Panc1 (cell line): ENCODE results near the gene ADAMTSL3. TPM values are rescaled to one million over a fixed set of nuclear protein-coding genes. Genes with fewer than 3 reads are reported as not detected.

Experiments used
- ATAC-seq: fragments of 200-7000 bp; cut with Tn5 transposase; 2 replicates; pipeline ENCODE4 v1.9.1; 2020; ENCODE audit warnings: mild to moderate bottlenecking, moderate library complexity
- BruUV-seq: library from RNA; stranded (reverse); fragments of 400-500 nt; replicated peaks from 2 replicates; lab custom pipeline; 2021; lab: Mats Ljungman, UMichigan
- CTCF ChIA-PET: fragments of 300-600 bp; sonication (Branson Sonifier 250); formaldehyde crosslinking; loops from one replicate; lab custom pipeline; 2022; ENCODE audit warnings: antibody characterized with exemption; lab: Charles Lee
- POLR2A ChIA-PET: fragments of 300-600 bp; sonication (Branson Sonifier 250); formaldehyde crosslinking; loops from one replicate; lab custom pipeline; 2022; ENCODE audit warnings: antibody characterized with exemption; lab: Charles Lee
- DNase-seq: peaks from one replicate; pipeline ENCODE4 v3.0.0-alpha.2; 2010; ENCODE audit warnings: low read depth, low spot score
- H3K27ac ChIP-seq: 2 replicates; pipeline ENCODE4 v1.5.1; 2011; ENCODE audit warnings: mild to moderate bottlenecking, low read length, inconsistent platforms
- H3K27me3 ChIP-seq: fragments of 200-500 bp; sonication (Bioruptor generic); 2 replicates; pipeline ENCODE4 v1.6.0; 2014; ENCODE audit warnings: low read length, inconsistent platforms; ENCODE audit not compliant: control insufficient read depth, insufficient read depth
- H3K36me3 ChIP-seq: fragments of 200-500 bp; sonication (Bioruptor generic); 2 replicates; pipeline ENCODE4 v1.5.1; 2014; ENCODE audit warnings: inconsistent platforms, mild to moderate bottlenecking, low read length, moderate library complexity; ENCODE audit not compliant: control insufficient read depth, insufficient read depth
- H3K4me1 ChIP-seq: 2 replicates; pipeline ENCODE4 v1.5.1; 2011; ENCODE audit warnings: inconsistent platforms, mild to moderate bottlenecking, low read length, moderate library complexity; ENCODE audit not compliant: control insufficient read depth, insufficient read depth
- H3K4me3 ChIP-seq, 2 experiments: 2 replicates each; pipeline ENCODE4 v1.5.1; 2011 to 2012; ENCODE audit warnings: low read depth in 2 of 2, low read length in 2 of 2, mild to moderate bottlenecking in 2 of 2, inconsistent platforms in 1 of 2, moderate library complexity in 1 of 2
- H3K9me3 ChIP-seq: fragments of 200-500 bp; sonication (Bioruptor generic); 2 replicates; pipeline ENCODE4 v1.5.1; 2014; ENCODE audit warnings: low read depth, mild to moderate bottlenecking, inconsistent platforms, low read length, moderate library complexity; ENCODE audit not compliant: control insufficient read depth, insufficient read depth
- POLR2AphosphoS5 ChIP-seq: IDR thresholded peaks from 2 replicates; pipeline ENCODE4 v1.6.1; 2012; ENCODE audit warnings: mild to moderate bottlenecking, low read depth, low read length, moderate library complexity
- SIN3A ChIP-seq: IDR thresholded peaks from 2 replicates; pipeline ENCODE4 v1.6.1; 2012; ENCODE audit warnings: low read depth, mild to moderate bottlenecking, low read length, moderate library complexity, borderline replicate concordance; ENCODE audit not compliant: insufficient read depth
- TCF7L2 ChIP-seq: IDR thresholded peaks from 2 replicates; pipeline ENCODE4 v1.6.1; 2011; ENCODE audit warnings: mild to moderate bottlenecking, low read depth, low read length, inconsistent platforms
- in situ Hi-C: cut with HindIII; loops from 2 replicates; pipeline ENCODE4 v1.10.0; 2016; ENCODE audit warnings: low sequenced_read_pairs, low pct_unique_long_range_greater_than_20kb
- intact Hi-C: fragments of 100-400 bp; cut with micrococcal nuclease; formaldehyde crosslinking; loops from one replicate; pipeline ENCODE4 v1.10.0; 2022; ENCODE audit not compliant: unreplicated experiment
- total RNA-seq: library from RNA; stranded (reverse); gene quantifications from one replicate; pipeline ENCODE4 v1.2.1, GENCODE V29; 2021; ENCODE audit not compliant: unreplicated experiment
- TF ChIP-seq, protein P1 (sequence below), 2 experiments: IDR thresholded peaks; 2 replicates each; pipeline ENCODE4 v1.6.1; 2011 to 2012; ENCODE audit warnings: low read depth in 2 of 2, control low read depth in 1 of 2, low read length in 1 of 2, mild to moderate bottlenecking in 1 of 2, moderate library complexity in 1 of 2; ENCODE audit not compliant: insufficient read depth in 1 of 2
- TF ChIP-seq, protein P2 (sequence below): fragments of 450-650 bp; IDR thresholded peaks from 2 replicates; pipeline ENCODE4 v1.5.1; 2017; ENCODE audit warnings: mild to moderate bottlenecking

Gene ADAMTSL3
- total RNA-seq, 1 experiment from 2014 or later, result not detected

DNA sequence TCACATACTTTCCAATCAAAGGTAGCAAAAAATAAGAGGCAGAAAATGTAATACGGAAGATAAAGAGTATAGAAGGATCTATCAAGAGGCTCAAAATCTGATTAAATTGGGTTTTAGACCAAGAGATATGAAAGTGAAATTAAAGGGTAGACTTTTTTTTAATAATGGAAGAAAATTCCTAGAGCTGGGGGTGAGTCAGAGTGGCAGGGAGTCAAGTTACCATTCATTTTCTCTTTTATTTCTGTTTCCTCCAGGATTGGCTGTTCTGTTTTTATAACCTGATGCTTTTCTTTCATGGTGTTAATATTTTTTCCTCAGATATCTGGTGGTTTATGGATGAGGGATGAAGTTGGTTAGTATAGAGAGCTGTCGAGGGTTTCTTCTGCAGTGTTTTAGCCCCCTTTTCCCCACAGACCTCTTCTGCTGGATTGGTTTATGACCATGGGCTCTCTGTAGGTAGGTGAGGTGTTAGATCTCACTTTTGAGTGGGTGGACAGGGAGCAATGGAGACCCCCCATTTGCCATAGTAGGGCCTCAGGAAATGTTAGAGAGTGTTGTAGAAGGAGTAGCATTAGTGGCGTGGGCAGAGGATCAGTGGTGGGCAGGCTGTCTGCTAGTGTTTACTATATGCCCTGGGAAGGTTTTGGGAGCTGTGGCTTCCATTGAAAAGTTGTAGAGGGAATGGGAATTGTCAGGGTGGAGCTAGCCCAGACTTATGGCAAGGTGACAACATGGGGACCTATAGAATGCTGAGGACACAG, 380.1 kb downstream of the ADAMTSL3 start:
- in situ Hi-C loops, result no loop called here
- H3K27me3 ChIP-seq, result no peaks in the 10 kb centered on the region
- CTCF ChIA-PET, result no interaction called here
- POLR2A ChIA-PET, result no interaction called here
- TF ChIP-seq TCF7L2 (no peak), POLR2AphosphoS5 (no peak), SIN3A (no peak)
- TF ChIP-seq, protein P1, sequence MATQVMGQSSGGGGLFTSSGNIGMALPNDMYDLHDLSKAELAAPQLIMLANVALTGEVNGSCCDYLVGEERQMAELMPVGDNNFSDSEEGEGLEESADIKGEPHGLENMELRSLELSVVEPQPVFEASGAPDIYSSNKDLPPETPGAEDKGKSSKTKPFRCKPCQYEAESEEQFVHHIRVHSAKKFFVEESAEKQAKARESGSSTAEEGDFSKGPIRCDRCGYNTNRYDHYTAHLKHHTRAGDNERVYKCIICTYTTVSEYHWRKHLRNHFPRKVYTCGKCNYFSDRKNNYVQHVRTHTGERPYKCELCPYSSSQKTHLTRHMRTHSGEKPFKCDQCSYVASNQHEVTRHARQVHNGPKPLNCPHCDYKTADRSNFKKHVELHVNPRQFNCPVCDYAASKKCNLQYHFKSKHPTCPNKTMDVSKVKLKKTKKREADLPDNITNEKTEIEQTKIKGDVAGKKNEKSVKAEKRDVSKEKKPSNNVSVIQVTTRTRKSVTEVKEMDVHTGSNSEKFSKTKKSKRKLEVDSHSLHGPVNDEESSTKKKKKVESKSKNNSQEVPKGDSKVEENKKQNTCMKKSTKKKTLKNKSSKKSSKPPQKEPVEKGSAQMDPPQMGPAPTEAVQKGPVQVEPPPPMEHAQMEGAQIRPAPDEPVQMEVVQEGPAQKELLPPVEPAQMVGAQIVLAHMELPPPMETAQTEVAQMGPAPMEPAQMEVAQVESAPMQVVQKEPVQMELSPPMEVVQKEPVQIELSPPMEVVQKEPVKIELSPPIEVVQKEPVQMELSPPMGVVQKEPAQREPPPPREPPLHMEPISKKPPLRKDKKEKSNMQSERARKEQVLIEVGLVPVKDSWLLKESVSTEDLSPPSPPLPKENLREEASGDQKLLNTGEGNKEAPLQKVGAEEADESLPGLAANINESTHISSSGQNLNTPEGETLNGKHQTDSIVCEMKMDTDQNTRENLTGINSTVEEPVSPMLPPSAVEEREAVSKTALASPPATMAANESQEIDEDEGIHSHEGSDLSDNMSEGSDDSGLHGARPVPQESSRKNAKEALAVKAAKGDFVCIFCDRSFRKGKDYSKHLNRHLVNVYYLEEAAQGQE (IDR thresholded peaks at IDR 0.05; ENCODE audit: insufficient read depth in 1 of 2, low read depth in 2 of 2, low read length in 1 of 2), result no peak
- TF ChIP-seq, protein P2, sequence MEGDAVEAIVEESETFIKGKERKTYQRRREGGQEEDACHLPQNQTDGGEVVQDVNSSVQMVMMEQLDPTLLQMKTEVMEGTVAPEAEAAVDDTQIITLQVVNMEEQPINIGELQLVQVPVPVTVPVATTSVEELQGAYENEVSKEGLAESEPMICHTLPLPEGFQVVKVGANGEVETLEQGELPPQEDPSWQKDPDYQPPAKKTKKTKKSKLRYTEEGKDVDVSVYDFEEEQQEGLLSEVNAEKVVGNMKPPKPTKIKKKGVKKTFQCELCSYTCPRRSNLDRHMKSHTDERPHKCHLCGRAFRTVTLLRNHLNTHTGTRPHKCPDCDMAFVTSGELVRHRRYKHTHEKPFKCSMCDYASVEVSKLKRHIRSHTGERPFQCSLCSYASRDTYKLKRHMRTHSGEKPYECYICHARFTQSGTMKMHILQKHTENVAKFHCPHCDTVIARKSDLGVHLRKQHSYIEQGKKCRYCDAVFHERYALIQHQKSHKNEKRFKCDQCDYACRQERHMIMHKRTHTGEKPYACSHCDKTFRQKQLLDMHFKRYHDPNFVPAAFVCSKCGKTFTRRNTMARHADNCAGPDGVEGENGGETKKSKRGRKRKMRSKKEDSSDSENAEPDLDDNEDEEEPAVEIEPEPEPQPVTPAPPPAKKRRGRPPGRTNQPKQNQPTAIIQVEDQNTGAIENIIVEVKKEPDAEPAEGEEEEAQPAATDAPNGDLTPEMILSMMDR, result no peak
- H3K9me3 ChIP-seq, result no peaks in the 10 kb centered on the region
- no TSS peak for BruUV-seq
- H3K36me3 ChIP-seq, result no peaks in the 10 kb centered on the region
- intact Hi-C loops, result no loop called here
- H3K27ac ChIP-seq, result no peak overlapping the region
- H3K4me3 ChIP-seq, result no peak overlapping the region
- DNase-seq (no peak), ATAC-seq (no peak)
- no peaks in the 10 kb centered on the region for H3K4me1 ChIP-seq

DNA sequence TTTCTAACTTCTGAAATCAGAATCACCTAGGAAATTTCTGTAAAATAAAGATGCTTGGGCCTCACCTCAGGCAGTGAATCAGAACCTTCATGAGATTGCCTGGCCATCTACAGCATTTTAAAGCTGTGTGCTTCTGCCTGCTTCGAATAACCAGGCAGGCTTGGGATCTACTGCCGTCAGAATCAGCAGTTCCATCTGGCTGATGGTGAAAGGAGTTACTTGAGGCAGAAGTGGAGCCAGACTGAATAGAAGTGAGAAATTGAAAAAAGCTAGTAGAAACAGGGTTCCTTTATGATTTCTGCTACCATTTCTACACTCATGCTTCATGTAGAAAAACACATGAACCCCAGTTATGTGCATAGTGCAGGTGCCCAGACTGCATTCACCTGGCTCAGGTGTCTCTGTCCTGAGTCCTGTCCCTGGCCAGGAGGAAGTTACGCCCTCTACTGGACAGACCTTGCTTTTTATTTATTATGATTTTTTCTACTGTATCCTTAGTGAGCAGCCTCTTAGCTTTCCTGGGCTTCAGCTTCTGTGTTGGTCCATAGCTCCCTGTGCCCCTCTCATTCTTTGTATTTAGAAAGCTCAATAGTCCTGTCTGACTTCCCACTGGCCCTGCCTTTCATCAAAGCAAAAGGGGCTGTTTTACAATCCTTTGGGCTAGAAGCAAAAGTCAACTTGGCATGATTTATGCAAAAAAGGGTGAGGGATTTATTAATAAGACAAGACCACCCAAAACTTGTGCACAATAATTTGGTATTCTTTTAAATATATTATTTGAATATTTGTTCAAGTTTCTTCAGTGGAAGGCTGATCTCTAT, 380.9 kb downstream of the ADAMTSL3 start:
- ChIA-PET CTCF (interaction anchor here (1.4 kb wide), 1 partner anchor 469 kb away, joined by 3 read pairs; no protein-coding TSS in a partner anchor), POLR2A (no interaction called here)
- intact Hi-C loops (loop anchor here (5.0 kb wide), 1 partner anchor 467 kb away; no protein-coding TSS in a partner anchor), in situ Hi-C loops (no loop called here)
- Histone ChIP-seq H3K9me3 (no peaks in the 10 kb centered on the region), H3K36me3 (no peaks in the 10 kb centered on the region), H3K4me1 (no peaks in the 10 kb centered on the region), H3K27ac (no peak overlapping the region), H3K27me3 (no peaks in the 10 kb centered on the region), H3K4me3 (no peak overlapping the region)
- ATAC-seq (peak; percentile 56; the same call in 1 of the 2 replicates), DNase-seq (no peak)
- TF ChIP-seq, protein P2, result peak; percentile 56; the same call in 1 of the 2 replicates
- TF ChIP-seq POLR2AphosphoS5 (no peak), SIN3A (no peak)
- BruUV-seq, result no TSS peak
